NCI-H526 treated with DMSO at 0.1 percent for 48 hours (cell line): ENCODE results near the gene RBM22.

Experiments
- DNase-seq: peaks from one replicate; lab custom pipeline; 2025; lab: John Stamatoyannopoulos, UW

The RBM22 gene

DNA sequence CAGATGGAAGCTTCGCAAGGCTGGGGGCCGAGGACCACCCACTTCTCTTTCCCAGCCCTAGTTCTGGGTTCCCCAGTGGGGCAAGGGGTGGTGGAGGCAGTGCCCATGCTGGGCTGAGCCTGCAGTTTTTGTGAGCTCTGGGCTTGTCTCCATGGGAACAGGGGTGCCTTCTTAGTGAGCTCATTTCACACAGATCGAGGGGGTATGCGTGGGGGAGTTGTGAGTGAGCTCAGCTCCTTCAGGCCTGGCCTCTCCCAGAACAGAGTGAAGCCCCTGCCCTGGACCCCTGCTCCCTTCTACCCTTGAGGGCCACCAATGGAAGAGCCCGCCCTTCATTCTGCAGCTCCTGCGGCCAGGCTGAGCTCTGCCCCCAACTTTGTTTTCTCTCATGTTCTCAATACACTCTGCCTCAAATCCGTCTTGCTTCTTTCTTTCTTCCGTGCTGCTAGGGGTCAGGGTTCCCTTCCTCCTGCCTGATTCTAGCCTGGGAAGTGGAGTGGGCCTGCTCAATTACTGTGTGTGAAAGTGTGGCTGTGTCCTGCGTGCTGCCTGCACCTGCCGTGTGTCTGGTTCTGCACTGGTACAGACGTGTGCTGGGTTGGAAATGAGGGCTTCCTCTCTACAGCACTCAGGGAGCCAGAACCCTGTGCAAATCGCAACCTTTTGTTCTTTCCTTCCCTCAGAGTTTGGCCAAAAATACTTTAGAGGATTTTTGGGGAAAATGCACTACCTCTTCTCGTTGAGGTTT, 48.8 kb downstream of the RBM22 start:
- DNase-seq: no peak

DNA sequence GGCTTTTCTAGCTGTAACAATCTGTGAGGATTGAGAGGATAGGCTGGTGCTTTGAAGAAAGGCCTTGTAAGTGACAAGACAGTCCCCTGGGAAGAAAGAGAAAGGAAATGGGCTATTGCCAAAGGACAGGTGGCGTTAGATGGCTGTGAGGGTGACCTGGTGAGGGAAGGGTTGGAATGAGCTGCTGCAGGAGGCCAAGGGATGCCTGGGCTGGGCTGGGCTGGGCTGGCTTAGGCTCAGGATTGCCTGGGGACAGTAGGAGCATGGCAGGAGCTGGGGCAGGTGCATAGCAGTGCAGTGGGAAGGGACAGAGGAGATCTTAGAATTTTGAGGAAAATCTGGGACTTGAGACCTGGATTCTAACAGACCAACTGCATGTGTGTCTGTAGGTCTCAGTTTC, 49.5 kb downstream of the RBM22 start:
- no peak for DNase-seq

DNA sequence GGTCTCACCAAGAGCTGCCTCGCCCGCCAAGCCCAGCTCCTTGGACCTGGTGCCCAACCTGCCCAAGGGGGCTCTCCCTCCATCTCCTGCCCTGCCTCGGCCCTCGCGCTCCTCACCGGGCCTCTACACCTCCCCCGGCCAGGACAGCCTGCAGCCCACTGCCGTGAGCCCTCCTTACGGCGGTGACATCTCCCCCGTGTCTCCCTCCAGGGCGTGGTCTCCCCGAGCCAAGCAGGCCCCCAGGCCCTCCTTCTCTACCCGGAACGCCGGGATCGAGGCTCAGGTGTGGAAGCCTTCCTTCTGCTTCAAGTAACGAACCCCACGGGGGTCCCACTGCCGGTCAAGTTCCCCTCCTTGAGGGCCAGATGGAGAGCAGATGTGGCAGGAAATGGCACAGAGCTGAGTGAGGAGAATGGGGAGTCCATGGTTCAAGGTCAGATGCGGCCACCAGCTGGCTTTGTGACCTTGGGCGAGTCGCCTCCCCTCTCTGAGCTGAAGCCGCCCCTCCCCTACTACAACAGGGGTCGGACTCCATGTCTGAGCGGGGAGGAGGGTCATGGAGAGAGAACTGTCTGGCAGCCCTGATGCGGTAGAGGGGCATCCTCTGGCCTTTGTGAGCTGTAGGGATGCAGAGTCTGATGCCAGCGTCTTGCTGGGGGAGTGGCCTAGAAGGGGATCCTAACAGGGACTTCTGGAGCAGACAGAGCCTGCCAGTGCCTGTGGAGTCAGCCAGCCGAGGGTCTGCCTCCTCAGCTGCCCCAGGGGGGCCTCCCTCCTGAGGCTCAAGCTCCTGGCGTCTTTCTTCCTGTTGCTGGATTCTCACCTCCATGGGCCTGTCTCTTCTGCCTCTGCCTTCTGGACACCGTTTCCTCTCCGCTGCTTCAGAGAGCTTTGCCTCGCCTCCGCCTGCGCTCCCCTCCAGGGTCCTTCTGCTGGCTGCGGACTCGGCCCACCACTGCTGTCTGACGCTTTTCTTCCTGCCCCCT, 50.5 kb downstream of the RBM22 start:
- DNase-seq: no peak

DNA sequence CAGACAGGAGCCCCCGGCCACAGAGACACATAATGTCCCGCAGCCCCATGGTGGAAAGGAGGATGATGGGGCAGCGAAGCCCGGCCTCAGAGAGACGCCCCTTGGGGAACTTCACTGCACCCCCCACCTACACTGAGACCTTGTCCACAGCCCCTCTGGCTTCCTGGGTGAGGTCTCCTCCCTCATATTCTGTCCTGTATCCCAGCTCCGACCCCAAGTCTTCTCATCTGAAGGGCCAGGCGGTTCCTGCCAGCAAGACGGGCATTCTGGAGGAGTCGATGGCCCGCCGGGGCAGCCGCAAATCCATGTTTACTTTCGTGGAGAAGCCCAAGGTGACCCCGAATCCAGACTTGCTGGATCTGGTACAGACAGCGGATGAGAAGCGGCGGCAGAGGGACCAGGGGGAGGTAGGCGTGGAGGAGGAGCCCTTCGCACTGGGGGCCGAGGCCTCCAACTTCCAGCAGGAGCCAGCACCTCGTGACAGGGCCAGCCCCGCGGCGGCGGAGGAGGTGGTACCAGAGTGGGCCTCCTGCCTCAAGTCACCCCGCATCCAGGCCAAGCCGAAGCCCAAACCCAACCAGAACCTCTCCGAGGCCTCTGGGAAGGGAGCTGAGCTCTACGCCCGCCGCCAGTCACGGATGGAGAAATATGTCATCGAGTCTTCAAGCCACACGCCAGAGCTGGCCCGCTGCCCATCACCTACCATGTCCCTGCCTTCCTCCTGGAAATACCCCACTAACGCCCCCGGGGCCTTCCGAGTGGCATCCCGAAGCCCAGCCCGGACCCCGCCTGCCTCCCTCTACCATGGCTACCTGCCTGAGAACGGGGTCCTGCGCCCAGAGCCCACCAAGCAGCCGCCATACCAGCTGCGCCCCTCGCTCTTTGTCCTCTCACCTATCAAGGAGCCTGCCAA, 51.5 kb downstream of the RBM22 start:
- no peak for DNase-seq

DNA sequence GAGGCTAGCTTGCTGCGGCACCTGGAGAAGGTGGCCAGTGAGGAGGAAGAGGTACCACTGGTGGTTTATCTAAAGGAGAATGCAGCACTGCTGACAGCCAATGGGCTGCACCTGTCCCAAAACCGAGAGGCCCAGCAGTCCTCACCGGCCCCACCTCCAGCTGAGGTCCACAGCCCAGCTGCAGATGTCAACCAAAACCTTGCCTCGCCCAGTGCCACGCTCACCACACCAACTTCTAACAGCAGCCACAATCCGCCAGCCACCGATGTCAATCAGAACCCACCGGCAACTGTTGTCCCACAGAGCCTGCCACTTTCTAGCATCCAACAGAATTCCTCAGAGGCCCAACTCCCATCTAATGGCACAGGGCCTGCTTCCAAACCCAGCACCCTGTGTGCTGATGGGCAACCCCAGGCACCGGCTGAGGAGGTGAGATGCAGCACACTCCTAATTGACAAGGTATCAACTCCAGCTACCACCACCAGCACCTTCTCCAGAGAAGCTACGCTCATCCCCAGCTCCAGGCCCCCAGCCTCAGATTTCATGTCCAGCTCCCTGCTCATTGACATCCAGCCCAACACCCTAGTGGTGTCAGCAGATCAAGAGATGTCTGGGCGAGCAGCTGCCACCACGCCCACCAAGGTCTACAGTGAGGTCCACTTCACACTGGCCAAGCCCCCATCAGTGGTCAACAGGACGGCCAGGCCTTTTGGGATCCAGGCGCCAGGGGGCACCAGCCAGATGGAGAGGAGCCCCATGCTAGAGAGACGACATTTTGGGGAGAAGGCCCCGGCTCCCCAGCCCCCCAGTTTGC, 52.4 kb downstream of the RBM22 start:
- no peak for DNase-seq

DNA sequence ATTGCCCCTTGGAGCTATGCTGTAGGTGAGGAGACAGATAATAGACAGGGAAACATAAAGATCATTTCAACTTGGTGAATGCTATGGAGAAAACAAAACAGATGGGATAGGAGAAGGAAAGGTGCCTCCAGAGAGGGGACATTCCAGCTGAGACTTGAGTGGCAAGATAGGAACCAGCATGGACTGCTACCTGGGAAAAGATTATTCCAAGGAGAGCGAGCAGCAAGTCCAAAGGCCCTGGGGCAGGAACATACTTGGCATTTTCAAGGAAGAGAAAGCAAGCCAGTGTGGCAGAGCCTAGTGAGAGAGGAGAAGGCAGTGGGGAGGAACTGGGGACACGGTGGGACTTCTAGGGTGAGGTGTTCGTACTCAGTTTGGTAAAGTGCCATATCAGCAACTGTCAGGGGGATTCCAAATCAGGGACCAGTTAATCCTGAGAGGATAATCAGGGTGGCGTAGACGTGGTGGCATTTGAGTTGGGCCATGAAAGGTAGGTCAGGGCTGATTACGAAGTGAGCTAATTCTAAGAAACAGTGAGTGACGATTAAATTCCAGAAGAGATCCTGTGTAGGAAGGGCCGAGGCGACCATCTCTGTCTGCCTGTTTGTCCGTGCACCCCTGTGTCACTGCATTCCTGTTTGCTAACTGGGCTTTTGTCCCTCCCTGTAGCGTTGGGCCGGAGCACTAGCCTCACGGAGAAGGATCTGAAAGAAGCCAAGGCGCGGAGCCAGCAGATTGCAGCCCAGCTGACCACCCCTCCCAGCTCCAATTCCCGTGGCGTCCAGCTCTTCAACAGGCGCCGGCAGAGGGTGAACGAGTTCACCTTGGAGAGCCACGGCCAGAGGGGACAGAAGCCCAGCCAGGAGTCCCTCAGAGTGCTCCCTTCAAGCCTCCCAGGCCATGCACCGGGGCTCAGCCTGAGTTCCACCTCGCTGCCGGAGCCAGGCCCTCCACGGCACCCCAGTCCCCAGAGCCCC, 53.3 kb downstream of the RBM22 start:
- no peak for DNase-seq

DNA sequence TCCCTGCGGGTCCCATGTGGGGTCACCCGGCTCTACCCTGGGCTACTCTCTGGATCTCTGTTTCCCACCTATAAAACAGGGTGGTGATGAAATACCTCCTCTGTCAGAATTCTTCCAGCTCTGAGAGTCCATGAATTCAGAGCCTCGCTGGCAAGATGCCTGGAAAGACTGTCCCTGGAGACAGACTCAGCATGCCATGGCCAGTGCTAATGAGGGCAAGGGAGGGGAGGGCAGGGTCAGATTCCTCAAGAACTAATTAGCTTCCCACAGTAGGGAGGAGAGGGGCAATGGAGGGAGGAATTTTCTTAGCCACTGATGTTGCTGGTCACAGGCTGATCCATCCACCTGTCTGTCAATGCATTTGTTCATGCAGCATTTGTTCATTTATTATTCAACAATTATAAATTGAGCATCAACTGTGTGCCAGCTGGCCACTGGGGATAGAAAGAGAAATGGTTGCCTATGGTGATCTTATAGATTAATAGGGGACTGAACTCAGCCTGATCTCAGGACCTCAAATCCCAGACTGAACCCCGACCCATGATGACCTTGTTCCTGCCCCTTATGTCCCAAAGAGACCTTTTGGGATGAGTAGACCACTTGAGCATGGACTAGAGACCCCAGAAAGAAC, 55.7 kb downstream of the RBM22 start:
- no peak for DNase-seq

DNA sequence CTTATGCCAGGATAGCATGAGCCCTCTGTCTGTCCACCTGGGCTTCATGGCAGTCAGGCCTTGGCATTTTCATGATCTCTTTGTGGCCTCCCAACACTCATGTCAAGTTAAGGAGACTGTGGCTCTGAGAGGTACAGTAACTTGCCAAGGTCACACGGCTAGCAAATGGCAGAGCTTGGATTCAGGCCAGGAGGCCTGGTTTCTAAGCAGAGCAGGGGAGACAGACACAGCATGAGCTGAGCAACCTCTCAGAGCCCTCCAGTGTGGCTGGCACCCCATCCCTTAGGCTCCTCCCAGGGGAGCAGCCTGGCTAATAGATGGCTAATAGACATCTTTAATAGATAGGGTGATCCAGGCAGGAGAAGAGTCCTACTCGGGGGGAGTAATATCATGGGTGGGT, 56.3 kb downstream of the RBM22 start:
- DNase-seq: no peak

DNA sequence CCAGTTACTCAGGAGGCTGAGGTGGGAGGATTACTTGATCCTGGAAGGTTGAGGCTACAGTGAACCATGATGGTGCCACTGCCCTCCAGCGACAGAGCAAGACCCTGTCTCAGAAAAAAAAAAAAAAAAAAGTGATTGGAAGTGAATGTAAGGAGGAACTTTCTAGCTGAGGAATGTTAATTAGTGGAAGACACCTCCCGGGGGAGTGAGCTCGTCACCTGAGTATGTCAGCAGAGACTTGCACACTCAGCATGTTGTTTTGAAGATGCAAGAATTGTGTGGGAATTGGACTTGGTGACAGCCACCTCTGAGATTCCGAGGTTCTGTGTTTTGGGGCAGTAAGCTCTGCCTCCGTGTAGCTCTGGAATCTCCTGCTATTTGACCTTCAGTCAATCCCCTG, 56.8 kb downstream of the RBM22 start:
- DNase-seq: no peak

DNA sequence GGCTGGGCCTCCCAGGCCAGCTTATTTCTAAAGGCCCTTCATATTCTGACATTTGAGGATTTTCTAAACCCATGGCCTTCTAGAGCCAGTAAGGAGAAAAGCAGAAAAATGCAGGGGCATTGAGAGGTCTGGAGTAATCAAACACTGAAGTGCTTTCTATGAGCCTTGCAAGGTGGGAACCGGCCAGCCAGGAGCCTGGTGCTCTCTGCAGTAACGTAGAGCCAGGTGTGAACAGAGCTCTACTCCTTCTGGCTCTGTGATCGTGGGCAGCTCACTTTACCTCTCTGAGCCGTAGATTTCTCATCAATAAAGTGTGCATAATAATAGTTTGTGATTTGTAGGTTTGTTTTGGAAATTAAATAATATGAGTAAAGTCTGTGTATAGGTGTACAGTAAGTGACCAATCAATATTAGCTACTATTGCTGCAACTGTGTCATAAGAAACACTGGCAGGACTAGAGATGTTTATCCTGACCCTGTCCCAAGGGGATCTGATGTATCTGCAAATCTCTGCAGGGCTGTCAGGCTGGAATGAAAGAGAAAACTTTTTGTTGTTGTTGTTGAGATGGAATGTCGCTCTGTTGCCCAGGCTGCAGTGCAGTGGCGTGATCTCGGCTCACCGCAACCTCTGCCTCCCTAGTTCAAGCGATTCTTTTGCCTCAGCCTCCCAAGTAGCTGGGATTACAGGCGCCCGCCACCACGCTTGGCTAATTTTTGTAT, 57.7 kb downstream of the RBM22 start:
- DNase-seq: no peak

DNA sequence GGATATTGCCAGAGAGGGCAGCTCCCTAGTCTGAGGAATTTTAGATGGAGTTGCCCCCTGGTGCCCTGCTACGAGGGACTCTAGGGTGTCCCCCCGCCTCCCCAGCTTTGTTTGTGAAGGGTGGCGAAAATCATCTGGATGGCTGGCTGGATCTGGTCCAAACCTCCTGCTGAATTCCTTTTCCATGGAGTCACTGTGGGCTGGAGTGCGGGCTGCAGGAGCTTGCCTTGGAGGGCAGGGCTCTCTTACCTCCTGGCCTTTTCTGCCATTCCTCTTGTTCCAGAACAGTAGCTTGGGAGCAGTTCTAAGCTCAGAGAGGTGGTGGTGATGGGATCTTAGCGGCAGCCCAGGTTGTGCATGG, 58.3 kb downstream of the RBM22 start:
- no peak for DNase-seq

DNA sequence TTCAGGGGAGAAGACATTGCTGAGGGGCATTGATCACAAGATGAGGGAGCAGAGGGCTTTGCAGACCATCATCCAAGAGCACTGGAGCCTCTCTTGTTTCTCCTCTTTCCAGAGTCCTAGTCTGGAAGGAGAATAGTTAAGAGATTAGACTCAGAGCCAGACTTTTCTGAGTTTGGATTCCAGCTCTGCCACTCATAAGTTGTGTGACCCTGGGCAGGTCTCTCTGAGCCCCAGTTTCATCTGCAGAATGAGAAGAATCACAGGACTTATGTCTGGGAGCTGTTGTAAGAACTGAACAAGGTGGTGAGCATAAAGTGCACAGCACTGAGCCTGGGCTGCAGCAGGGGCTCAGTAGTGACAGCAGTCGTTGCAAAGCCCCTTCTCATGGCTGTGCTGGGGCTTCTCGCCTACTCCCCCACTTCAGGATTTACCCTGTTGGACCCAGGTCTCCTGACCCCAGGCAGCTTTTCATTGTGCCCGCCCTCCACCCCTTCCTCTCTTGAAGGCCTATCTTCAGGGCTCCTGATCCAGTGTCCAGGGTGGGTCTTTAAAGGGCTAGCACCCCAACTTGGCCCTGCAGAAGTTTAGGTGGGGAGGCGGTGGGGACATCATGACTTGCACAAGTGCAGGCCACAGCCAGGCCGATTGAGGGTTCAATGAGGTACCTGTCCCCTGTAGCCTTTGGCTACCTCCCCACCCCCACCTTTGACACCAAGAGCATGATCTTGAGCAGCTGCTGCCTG, 58.9 kb downstream of the RBM22 start:
- no peak for DNase-seq

DNA sequence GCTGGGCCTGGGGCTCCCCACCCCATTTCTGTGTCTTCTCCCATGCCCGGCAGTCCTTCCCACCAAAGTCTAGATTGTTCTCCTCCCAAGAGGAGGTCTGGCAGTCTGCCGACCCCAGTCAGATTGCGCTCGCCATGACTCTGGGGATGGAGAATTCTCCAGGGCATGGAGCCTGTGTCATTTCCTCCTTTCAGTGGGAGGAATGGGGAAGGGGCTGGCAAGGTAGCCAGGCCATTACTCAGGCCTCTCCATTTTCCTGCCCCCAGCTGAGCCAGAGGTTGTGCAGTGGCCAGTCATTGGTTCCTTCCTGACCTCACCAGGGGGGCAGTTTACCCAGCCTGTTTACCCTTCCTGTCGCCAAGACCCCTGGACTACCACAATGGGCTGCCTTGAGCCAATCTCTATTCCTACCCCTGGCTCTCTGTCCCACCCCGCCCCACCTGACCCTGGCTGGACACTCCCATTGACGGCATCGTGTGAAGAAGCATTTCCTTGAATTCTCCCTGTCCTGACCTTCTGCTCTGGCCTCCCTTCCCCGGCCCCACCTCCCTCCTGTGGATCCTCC, 59.8 kb downstream of the RBM22 start:
- no peak for DNase-seq
